H9 (cell line): ENCODE data around the gene LRRC10. TPM values are rescaled to one million over a fixed set of nuclear protein-coding genes. Genes with fewer than 3 reads are reported as not detected.

Experiments used
- DNase-seq: peaks from one replicate; pipeline ENCODE4 v3.0.0-alpha.2; 2017
- H2AFZ ChIP-seq: one replicate; pipeline ENCODE4 v1.6.1; 2013; ENCODE audit warnings: mild to moderate bottlenecking, low read length, control low read depth, moderate library complexity
- H2AK5ac ChIP-seq: 2 replicates; pipeline ENCODE4 v1.6.1; 2013; ENCODE audit warnings: low read length, control low read depth, mixed read lengths; ENCODE audit not compliant: insufficient read length
- H2BK120ac ChIP-seq: one replicate; pipeline ENCODE4 v1.6.1; 2013; ENCODE audit warnings: low read depth, mild to moderate bottlenecking, low read length, control low read depth, inconsistent platforms; ENCODE audit not compliant: poor library complexity, severe bottlenecking
- H2BK12ac ChIP-seq: 2 replicates; pipeline ENCODE4 v1.6.1; 2013; ENCODE audit warnings: low read length, control low read depth, mixed read lengths, low read depth; ENCODE audit not compliant: insufficient read length
- H2BK15ac ChIP-seq: 2 replicates; pipeline ENCODE4 v1.6.1; 2013; ENCODE audit warnings: low read depth, low read length, control low read depth
- H2BK20ac ChIP-seq: one replicate; pipeline ENCODE4 v1.6.1; 2013; ENCODE audit warnings: low read depth, mild to moderate bottlenecking, low read length, control low read depth, inconsistent platforms; ENCODE audit not compliant: poor library complexity, severe bottlenecking
- H2BK5ac ChIP-seq: 2 replicates; pipeline ENCODE4 v1.6.1; 2013; ENCODE audit warnings: low read length, control low read depth, mixed read lengths; ENCODE audit not compliant: insufficient read length
- H3K14ac ChIP-seq: 2 replicates; pipeline ENCODE4 v1.6.1; 2013; ENCODE audit warnings: low read length, control low read depth; ENCODE audit not compliant: insufficient read depth
- H3K18ac ChIP-seq: 2 replicates; pipeline ENCODE4 v1.6.1; 2013; ENCODE audit warnings: low read depth, mild to moderate bottlenecking, mixed read lengths, low read length, control low read depth; ENCODE audit not compliant: insufficient read length
- H3K23ac ChIP-seq: 2 replicates; pipeline ENCODE4 v1.6.1; 2013; ENCODE audit warnings: low read length, control low read depth, mixed read lengths, low read depth; ENCODE audit not compliant: insufficient read length
- H3K23me2 ChIP-seq: 2 replicates; pipeline ENCODE4 v1.6.1; 2013; ENCODE audit warnings: low read depth, mild to moderate bottlenecking, mixed read lengths, low read length, control low read depth; ENCODE audit not compliant: insufficient read length, poor library complexity, severe bottlenecking
- H3K27ac ChIP-seq: 2 replicates; pipeline ENCODE4 v1.5.1; 2013; ENCODE audit warnings: low read length, control low read depth, mixed read lengths, low read depth; ENCODE audit not compliant: insufficient read length
- H3K27me3 ChIP-seq: 2 replicates; pipeline ENCODE4 v1.6.1; 2013; ENCODE audit warnings: low read length, control low read depth, inconsistent platforms; ENCODE audit not compliant: insufficient read depth
- H3K4ac ChIP-seq: 2 replicates; pipeline ENCODE4 v1.6.1; 2013; ENCODE audit warnings: low read depth, mild to moderate bottlenecking, control low read depth, inconsistent platforms, low read length, moderate library complexity
- H3K4me1 ChIP-seq: 2 replicates; pipeline ENCODE4 v1.6.1; 2013; ENCODE audit warnings: low read length, control low read depth, inconsistent platforms; ENCODE audit not compliant: insufficient read depth
- H3K4me2 ChIP-seq: 2 replicates; pipeline ENCODE4 v1.6.1; 2013; ENCODE audit warnings: low read length, control low read depth, mixed read lengths; ENCODE audit not compliant: insufficient read length, insufficient read depth
- H3K56ac ChIP-seq: 2 replicates; pipeline ENCODE4 v1.6.1; 2013; ENCODE audit warnings: low read depth, mild to moderate bottlenecking, mixed read lengths, low read length, control low read depth; ENCODE audit not compliant: insufficient read length
- H3K79me1 ChIP-seq: 2 replicates; pipeline ENCODE4 v1.6.1; 2013; ENCODE audit warnings: low read depth, mild to moderate bottlenecking, moderate library complexity, low read length, control low read depth, inconsistent platforms; ENCODE audit not compliant: insufficient read depth, poor library complexity, severe bottlenecking
- H3K79me2 ChIP-seq: 2 replicates; pipeline ENCODE4 v1.6.1; 2013; ENCODE audit warnings: low read length, control low read depth, inconsistent platforms; ENCODE audit not compliant: insufficient read depth
- H3K9ac ChIP-seq: 2 replicates; pipeline ENCODE4 v1.6.1; 2013; ENCODE audit warnings: low read length, control low read depth, mixed read lengths; ENCODE audit not compliant: insufficient read length; ENCODE audit errors: extremely low read depth
- H3K9me3 ChIP-seq: one replicate; pipeline ENCODE4 v1.6.1; 2013; ENCODE audit warnings: low read depth, low read length, inconsistent platforms; ENCODE audit not compliant: control insufficient read depth
- H3T11ph ChIP-seq: one replicate; pipeline ENCODE4 v1.6.1; 2013; ENCODE audit warnings: mild to moderate bottlenecking, low read length, control low read depth, inconsistent platforms
- H4K20me1 ChIP-seq: one replicate; pipeline ENCODE4 v1.6.1; 2013; ENCODE audit not compliant: control insufficient read depth, insufficient read length, insufficient read depth
- H4K5ac ChIP-seq: 2 replicates; pipeline ENCODE4 v1.6.1; 2013; ENCODE audit warnings: low read depth, mild to moderate bottlenecking, mixed read lengths, low read length, control low read depth; ENCODE audit not compliant: insufficient read length
- H4K8ac ChIP-seq: replicated peaks from 2 replicates; pipeline ENCODE4 v1.6.1; 2013; ENCODE audit warnings: low read length, control low read depth, mixed read lengths, low read depth; ENCODE audit not compliant: insufficient read length
- H4K91ac ChIP-seq: 2 replicates; pipeline ENCODE4 v1.6.1; 2013; ENCODE audit warnings: low read depth, mild to moderate bottlenecking, moderate library complexity, mixed read lengths, low read length, control low read depth; ENCODE audit not compliant: insufficient read length
- H3K27ac Mint-ChIP-seq, 3 experiments: 2 replicates in 2 of 3; 3 replicates in 1 of 3; pipeline ENCODE4 v1.8.0; 2020 to 2021; ENCODE audit warnings: mixed read lengths in 3 of 3, mild to moderate bottlenecking in 1 of 3, moderate library complexity in 1 of 3
- H3K27me3 Mint-ChIP-seq: 2 replicates; pipeline ENCODE4 v1.8.0; 2021; ENCODE audit warnings: low read depth, mild to moderate bottlenecking, moderate library complexity, mixed read lengths
- H3K36me3 Mint-ChIP-seq, 3 experiments: 2 replicates in 2 of 3; 3 replicates in 1 of 3; pipeline ENCODE4 v1.8.0; 2020 to 2021; ENCODE audit warnings: low read depth in 3 of 3, mixed read lengths in 3 of 3; ENCODE audit not compliant: insufficient read depth in 1 of 3
- H3K4me1 Mint-ChIP-seq, 2 experiments: 2 replicates each; pipeline ENCODE4 v1.8.0; 2020; ENCODE audit warnings: mixed read lengths in 2 of 2
- H3K4me3 Mint-ChIP-seq, 2 experiments: 2 replicates in 1 of 2; 3 replicates in 1 of 2; pipeline ENCODE4 v1.8.0; 2020 to 2021; ENCODE audit warnings: mild to moderate bottlenecking in 2 of 2, mixed read lengths in 2 of 2, moderate library complexity in 1 of 2
- H3K9me3 Mint-ChIP-seq, 2 experiments: 2 replicates in 1 of 2; 3 replicates in 1 of 2; pipeline ENCODE4 v1.8.0; 2020; ENCODE audit warnings: mild to moderate bottlenecking in 2 of 2, mixed read lengths in 2 of 2, moderate library complexity in 1 of 2
- CTCF ChIP-seq: fragments of 200-600 bp; sonication (generic); conservative IDR thresholded peaks from 3 replicates; pipeline ENCODE4 v1.8.0; 2021; ENCODE audit warnings: antibody characterized with exemption, mild to moderate bottlenecking
- WGBS: extraction: QIAGEN DNeasy Blood & Tissue Kit; methylation state at CpG from one replicate; pipeline ENCODE4 v1.1.7; 2013; ENCODE audit warnings: missing lambda C conversion rate, low lambda C conversion rate, mixed read lengths; ENCODE audit not compliant: insufficient read length; ENCODE audit errors: extremely low coverage; 5-methylcytosine and 5-hydroxymethylcytosine counted together
- total RNA-seq: library from RNA; stranded (reverse); gene quantifications from 2 replicates; pipeline ENCODE4 v1.2.1, GENCODE V29; 2021

Gene LRRC10
- total RNA-seq, 1 experiment from 2014 or later = not detected

- H2BK5ac ChIP-seq = no peak overlapping the region
- H3K36me3 Mint-ChIP-seq = no peaks in the 10 kb centered on the region
- no peak overlapping the region for H3K18ac ChIP-seq
- no peak overlapping the region for H3K4me3 Mint-ChIP-seq
- no peak overlapping the region for H3K4ac ChIP-seq
- H3K14ac ChIP-seq = no peak overlapping the region; the same call in 1 of the 2 replicates
- no peak overlapping the region for H3K27ac ChIP-seq
- H3T11ph ChIP-seq = no peak overlapping the region
- no peak overlapping the region for H2BK15ac ChIP-seq
- no peak overlapping the region for H3K27ac Mint-ChIP-seq
- no peak overlapping the region for H3K56ac ChIP-seq
- H3K23ac ChIP-seq = no peak overlapping the region
- no peak overlapping the region for H2BK12ac ChIP-seq
- no peaks in the 10 kb centered on the region for H3K79me1 ChIP-seq
- H3K23me2 ChIP-seq = no peaks in the 10 kb centered on the region
- H2AK5ac ChIP-seq = no peak overlapping the region
- H3K27me3 Mint-ChIP-seq = no peaks in the 10 kb centered on the region
- no peak overlapping the region for H3K4me2 ChIP-seq
- H2BK20ac ChIP-seq = no peak overlapping the region
- H3K9ac ChIP-seq = no peak overlapping the region
- H2AFZ ChIP-seq = no peak overlapping the region
- H2BK120ac ChIP-seq = no peak overlapping the region
- H3K9me3 ChIP-seq = no peaks in the 10 kb centered on the region
- DNase-seq = no peak
- no peak overlapping the region for H4K5ac ChIP-seq
- TF ChIP-seq CTCF = no peak
- no peaks in the 10 kb centered on the region for H3K79me2 ChIP-seq
- no peak overlapping the region for H4K91ac ChIP-seq
- no peaks in the 10 kb centered on the region for H3K4me1 Mint-ChIP-seq
- H4K20me1 ChIP-seq = no peaks in the 10 kb centered on the region
- no peak overlapping the region for H4K8ac ChIP-seq
- no peaks in the 10 kb centered on the region for H3K9me3 Mint-ChIP-seq
- no peaks in the 10 kb centered on the region for H3K4me1 ChIP-seq
- WGBS = no CpG with 5 or more reads among the region's 11 CpGs
- H3K27me3 ChIP-seq = no peaks in the 10 kb centered on the region
Observed at GRCh38 chr12:69655616-69656340, 45.1 kb upstream of the LRRC10 start.
